GM13976 (cell line): ENCODE measurements around the gene LYPD6B.

Experiments
- DNase-seq: peaks from one replicate; pipeline ENCODE4 v3.0.0; 2012; ENCODE audit warnings: low spot score
- in situ Hi-C: fragments of 300-500 bp; cut with MboI; formaldehyde crosslinking; loops from one replicate; pipeline ENCODE4 v1.12.0; 2022; ENCODE audit warnings: low sequenced_read_pairs, mixed read lengths, inconsistent platforms; ENCODE audit not compliant: unreplicated experiment
- TF ChIP-seq, protein P1 (sequence below): IDR thresholded peaks from 2 replicates; pipeline ENCODE4 v1.5.1; 2012; ENCODE audit warnings: borderline replicate concordance, mild to moderate bottlenecking; ENCODE audit not compliant: insufficient read depth; ENCODE audit errors: extremely low read depth, missing control alignments, control extremely low read depth

The LYPD6B gene

DNA sequence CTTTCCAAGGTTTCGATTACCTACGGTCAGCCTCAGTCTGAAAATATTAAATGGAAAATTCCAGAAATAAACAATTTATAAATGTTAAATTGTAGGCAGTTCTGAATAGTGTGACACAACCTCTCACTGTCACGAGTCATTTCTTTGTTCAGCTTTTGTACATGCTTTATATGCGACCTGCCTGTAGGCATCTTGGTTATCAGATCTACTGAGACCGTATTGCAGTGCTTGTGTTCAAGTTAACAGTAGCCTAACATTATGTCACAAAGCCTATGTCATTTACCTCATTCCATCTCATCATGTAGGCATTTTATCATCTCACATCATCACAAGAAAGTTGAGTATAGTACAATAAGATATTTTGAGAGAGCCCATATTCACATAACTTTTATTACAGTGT lies 77.3 kb downstream of the LYPD6B start:
- in situ Hi-C loops = no loop called here
- TF ChIP-seq, protein P1, sequence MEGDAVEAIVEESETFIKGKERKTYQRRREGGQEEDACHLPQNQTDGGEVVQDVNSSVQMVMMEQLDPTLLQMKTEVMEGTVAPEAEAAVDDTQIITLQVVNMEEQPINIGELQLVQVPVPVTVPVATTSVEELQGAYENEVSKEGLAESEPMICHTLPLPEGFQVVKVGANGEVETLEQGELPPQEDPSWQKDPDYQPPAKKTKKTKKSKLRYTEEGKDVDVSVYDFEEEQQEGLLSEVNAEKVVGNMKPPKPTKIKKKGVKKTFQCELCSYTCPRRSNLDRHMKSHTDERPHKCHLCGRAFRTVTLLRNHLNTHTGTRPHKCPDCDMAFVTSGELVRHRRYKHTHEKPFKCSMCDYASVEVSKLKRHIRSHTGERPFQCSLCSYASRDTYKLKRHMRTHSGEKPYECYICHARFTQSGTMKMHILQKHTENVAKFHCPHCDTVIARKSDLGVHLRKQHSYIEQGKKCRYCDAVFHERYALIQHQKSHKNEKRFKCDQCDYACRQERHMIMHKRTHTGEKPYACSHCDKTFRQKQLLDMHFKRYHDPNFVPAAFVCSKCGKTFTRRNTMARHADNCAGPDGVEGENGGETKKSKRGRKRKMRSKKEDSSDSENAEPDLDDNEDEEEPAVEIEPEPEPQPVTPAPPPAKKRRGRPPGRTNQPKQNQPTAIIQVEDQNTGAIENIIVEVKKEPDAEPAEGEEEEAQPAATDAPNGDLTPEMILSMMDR = no peak
- no peak for DNase-seq

DNA sequence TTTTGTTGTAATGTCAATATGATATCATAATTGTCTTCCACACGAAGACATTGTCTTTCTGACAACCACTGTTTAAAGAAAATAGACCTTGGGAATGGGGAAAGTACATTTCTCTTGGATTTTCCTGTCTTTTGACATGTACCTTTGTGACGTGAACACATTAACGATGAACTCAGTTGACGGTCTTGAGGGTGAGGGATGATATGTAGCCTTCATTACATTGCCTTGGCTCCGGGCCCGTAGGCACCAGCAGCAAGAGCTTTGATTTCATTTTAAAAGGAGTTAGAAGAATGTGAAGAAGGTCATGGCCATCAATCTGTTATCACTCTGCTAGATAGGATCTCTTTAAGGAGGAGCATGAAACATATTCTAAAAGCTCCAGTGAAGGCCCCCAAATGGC lies 80.9 kb downstream of the LYPD6B start:
- TF ChIP-seq, protein P1 = no peak
- DNase-seq = no peak
- in situ Hi-C loops = no loop called here

DNA sequence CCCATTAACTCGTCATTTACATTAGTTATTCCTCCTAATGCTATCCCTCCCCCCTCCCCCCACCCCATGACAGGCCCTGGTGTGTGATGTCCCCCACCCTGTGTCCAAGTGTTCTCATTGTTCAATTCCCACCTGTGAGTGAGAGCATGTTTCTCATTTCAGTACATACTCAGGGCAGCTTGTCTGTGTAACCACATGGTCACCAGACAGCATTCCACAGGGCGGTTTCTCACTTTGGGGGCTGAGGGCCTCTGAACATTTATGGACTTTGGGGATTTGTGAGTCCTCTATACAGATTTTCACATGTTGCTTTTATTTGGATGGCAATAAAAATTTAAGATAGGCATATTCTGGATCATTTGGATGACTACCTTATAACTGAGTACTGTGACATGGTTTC lies 84.0 kb downstream of the LYPD6B start:
- in situ Hi-C loops = no loop called here
- no peak for DNase-seq
- TF ChIP-seq, protein P1 = no peak

DNA sequence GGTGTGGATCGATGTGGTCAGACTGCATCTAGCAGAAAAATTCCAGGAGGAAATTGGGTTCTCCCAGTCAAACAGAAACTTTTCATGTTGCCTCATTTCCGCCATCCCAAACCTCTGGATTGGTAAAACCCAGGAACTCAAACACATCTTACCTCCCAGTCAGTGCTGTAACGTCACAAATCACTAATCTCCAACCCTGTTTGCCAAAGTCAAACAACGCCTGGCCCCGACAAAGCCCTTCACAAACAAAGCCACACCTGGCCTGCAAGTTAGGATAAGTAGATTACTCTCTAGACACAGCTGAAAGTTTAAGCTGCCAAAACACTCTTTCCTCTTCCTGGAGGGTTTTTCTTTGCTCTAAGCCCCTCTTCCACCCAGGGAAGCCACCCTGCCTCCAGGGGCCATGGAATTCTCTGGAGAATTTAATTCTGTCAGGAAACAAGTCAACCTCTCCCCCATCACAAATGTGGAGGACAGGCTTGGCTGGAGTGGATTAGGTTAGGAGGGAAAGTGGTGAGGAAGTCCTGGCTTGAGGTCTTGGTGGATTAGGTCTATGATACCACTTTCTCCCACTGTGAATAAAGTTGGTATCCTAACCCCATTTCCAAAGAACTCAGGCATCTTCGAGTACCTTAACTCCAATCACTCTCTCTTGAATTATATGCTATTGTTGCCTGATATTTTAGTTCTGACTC lies 86.7 kb downstream of the LYPD6B start:
- no peak for DNase-seq
- in situ Hi-C loops = no loop called here
- TF ChIP-seq, protein P1 = no peak

DNA sequence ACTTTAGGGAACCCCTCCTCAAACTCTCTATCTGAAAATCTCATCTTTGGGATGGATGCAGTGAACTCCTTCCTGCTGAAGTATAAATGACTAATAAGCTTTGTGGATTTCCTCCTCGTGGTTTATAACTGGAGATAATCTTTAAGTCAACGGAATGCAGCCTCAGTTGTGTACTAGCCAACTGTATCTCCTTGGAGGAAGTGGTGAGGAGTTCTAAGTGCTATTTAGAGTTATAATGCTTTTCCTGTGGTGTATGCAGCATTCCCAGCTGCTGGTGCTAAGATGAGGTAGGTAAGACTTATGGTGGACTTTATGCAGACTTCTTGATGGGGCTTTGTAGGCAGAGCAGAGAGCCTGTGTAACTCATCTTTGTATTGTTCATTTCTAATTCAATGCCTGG lies 90.9 kb downstream of the LYPD6B start:
- in situ Hi-C loops = no loop called here
- DNase-seq = no peak

DNA sequence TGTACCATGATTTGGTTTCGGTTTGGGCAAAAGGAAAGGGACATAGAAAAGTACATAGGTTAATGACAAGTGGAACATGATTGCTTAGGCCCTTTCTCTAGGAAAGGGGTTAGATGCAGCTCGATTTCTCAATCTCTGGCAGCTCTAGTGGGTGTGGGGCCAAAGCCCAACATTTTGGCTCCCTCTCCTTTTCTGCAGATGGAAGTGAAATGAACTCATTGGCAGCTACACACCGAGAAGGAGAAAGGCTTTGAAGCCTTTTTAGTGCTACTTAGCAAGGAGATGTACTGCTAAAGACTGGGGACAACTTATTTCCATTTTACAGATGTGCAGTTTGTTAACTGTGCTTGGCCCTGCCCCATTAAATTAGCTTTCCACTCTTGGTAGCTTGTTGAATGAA lies 93.8 kb downstream of the LYPD6B start:
- in situ Hi-C loops = no loop called here
- no peak for DNase-seq

More for the DNA sequence above, 90.9 kb downstream of the LYPD6B start:
- TF ChIP-seq, protein P1 = no peak

More for the DNA sequence above, 93.8 kb downstream of the LYPD6B start:
- TF ChIP-seq, protein P1 = no peak
